ENCODE data around the gene PSMA8. TPM values are rescaled to one million over a fixed set of nuclear protein-coding genes. Genes with fewer than 3 reads are reported as not detected.
"Not testable (repeated sequence)": the region's sequence is repeated elsewhere in the genome, so short reads cannot be mapped to it uniquely, and the experiment has no call there.

PSMA8 gene
- total RNA-seq, 1 donor from 2014 or later, result not detected

DNA sequence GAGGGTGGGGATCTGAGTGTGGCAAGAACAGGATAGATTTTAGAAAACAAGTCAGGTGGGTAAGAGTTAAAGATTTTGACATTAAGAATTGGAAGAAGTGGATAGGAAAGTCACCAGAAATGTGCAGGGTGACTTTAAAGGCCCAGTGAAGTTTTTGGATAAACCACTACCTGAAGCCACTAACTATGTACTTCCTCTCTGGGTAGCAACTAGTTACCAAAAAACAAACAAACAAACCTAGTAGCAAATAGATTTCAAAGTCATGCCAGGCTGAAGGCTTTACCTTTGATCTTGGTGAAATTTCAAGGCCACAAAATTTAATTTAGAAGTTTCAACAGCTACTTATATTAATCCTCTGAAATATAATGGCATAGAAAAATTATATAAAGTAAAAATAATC, 42.5 kb downstream of the PSMA8 start:
- ATAC-seq, result no peak

DNA sequence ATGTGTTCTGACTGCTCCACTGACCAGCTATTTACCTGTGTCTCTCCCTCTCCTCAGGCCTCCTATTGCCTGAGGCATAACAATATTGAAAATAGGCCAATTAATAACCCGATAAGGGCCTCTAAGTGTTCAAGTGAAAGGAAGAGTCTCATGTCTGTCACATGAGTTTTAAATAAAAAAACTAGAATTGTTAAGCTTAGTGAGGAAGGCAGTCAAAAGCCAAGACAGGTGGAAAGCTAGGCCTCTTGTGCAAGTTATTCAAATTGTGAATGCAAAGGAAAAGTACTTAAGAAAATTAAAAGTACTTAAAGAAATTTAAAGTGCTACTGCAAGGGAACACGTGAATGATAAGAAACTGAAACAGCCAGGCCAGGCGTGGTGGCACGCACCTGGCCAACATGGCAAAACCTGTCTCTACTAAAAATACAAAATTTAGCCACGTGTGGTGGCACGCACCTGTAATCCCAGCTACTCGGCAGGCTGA, 47.7 kb downstream of the PSMA8 start:
- ATAC-seq, result no peak

DNA sequence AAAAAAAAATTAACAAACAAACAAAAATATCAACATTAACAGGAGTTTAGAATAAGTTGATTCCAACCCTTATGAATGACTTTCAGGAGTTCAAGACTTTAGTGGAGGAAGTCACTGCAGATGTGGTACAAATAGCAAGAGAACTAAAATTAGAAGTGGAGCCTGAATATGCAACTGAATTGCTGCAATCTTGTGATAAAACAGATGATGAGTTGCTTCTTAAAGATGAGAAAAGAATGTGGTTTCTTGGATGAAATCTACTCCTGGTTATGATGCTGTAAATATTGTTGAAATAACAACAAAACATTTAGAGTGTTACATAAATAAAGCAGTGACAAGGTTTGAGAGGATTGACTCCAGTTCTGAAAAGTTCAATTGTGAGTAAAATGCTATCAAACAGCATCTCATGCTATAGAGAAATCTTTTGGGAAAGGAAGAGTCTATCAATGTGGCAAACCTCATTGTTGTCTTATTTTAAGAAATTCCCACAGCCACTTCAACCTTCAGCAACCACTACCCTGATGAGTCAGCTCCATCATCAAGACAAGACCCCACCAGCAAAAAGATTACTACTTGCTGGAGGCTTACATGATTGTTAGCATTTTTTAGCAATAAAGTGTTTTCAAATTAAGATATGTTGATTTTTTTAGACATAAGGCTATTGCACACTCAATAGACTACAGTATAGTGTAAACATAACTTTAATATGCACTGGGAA, 49.9 kb downstream of the PSMA8 start:
- ATAC-seq, result no peak

DNA sequence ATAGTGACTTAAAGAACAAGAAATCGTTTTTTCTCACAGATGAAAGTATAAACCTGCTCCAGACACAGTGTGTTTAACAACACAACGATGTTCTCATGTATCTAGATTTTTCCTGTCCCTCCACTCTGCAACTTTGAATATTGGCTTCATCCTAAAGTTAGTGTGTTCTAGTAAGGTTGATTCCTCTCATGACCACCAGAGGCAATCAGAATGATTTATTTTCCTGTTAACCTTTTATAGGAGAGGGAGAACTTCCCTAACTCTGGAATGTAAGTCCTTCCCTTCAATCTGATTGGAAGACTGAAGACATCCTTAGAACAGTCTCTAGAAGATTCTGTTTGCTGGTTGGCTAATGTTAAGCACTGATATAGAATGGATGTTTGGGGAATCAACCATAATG, 51.6 kb downstream of the PSMA8 start:
- no peak for ATAC-seq

DNA sequence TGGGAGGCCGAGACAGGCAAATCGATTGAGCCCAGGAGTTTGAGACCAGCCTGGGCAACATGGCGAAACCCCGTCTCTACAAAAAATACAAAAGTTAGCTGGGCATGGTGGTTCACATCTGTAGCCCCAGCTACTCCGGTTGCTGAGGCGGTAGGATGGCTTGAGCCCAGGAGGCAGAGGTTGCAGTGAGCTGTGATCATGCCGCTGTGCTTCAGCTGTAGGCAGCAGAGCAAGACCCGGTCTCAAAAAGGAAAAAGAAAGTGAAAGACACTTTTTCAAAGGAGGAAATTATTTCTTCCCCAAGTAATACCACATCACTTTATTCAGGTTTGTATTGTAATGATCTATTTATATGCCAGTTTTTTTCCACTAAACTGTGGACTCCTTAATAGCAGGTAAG, 56.8 kb downstream of the PSMA8 start:
- peak; percentile 58 for ATAC-seq

DNA sequence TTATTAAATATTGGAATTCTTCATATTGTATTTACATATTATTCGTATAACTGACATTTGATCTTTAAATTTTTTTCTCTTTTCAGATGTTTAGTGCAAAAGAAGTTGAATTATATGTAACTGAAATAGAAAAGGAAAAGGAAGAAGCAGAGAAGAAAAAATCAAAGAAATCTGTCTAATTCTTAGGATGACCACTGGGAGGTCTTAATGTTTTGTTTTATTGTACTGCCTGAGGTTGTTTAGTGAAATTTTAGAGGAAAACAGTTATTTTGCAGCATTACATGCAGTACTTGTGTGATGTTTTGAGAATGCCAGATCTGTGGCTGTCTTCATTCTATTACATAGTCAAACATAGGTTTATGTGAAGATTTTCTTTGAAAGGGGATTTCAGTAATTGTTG, 58.6 kb downstream of the PSMA8 start:
- ATAC-seq, result no peak

DNA sequence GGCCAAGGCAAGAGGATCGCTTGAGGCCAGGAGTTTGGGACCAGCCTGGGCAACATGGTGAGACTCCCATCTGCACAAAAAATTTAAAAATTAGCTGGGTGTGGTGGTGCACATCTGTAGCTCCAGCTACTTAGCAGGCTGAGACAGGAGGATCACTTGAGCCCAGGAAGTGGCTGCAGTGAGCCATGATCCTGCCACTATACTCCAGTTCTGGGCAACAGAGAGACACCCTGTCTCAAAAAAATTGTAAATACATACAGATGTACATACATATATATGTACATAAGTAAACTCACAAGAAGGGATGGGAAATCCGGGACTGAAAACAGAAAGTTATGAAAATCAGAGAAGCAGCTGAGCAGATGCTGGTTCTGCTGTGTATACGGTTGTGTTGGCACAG, 62.9 kb downstream of the PSMA8 start:
- no peak for ATAC-seq

DNA sequence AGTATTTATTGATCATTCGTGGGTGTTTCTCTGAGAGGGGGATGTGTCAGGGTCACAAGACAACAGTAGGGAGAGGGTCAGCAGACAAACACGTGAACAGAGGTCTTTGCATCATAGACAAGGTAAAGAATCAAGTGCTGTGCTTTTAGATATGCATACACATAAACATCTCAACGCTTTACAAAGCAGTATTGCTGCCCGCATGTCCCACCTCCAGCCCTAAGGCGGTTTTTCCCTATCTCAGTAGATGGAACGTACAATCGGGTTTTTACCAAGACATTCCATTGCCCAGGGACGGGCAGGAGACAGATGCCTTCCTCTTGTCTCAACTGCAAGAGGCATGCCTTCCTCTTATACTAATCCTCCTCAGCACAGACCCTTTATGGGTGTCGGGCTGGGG, 68.3 kb downstream of the PSMA8 start:
- not testable (repeated sequence) for ATAC-seq

DNA sequence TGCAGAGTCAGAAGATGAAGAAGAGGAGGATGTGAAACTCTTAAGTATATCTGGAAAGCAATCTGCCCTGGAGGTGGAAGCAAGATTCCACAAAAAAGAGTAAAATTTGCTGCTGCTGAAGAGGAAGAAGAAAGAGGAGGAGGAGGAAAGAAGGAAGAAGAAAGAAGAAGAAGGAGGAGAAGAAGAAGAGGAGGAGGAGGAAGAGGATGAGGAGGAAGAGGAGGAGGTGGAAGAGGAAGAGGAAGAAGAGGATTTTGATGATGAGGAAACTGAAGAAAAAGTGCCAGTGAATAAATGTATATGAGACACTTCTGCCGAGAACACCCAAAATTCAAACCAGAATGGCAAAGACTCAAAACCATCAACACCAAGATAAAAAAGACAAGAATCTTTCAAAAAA, 71.6 kb downstream of the PSMA8 start:
- ATAC-seq, result no peak

DNA sequence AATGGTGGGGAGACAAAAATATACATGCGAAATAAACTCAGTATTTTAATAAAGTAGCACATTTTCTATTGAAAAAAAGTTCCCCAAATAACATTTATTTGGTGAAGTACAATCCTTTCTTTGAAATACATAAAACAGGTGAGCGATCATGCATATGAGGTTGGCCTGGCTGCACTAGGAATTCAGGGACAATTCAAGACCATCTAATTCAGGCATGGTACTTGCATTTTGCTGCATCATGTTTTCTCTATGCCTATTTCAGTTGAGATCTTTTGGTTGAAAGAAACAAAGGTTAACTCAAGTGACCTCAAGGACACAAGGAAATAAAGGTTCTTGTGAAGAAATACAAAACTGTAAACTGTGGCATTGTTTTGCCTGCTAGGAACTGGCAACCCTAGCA, 72.8 kb downstream of the PSMA8 start:
- no peak for ATAC-seq

DNA sequence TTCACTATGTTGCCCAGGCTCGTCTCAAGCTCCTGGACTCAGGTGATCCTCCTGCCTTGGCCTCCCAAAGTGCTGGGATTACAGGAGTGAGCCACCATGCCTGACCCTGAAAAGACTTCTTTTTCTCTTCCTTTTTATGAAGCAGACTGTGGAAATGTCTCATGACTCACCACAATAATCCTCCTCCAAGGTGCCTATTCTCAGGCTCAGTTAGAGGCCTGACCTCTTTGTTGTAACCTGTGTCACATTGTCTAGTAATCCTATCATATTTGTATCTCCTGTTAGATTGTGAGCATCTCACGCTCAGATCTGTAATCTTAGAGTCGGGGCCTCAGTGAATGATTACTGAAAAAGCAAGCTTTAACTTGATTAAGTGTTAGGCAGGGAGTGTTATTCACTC, 74.3 kb downstream of the PSMA8 start:
- ATAC-seq, result peak; percentile 72

DNA sequence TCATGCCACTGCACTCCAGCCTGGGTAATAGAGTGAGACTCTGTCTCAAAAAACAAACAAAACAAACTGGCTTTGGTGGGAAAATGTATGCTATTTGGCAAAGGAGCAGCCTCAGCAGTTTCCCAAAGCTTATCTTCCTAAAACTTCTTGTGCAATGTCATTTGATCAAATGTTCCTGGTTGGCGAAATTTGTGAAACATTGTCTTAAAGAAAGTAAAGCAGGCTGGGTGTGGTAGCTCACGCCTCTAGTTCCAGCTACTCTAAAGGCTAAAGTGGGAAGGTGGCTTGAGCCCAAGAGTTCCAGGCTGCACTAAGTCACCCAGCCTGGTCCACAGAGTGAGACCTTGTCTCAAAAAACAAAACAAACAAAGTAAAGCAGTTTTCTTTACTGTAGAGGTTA, 75.3 kb downstream of the PSMA8 start:
- ATAC-seq, result peak; percentile 29

DNA sequence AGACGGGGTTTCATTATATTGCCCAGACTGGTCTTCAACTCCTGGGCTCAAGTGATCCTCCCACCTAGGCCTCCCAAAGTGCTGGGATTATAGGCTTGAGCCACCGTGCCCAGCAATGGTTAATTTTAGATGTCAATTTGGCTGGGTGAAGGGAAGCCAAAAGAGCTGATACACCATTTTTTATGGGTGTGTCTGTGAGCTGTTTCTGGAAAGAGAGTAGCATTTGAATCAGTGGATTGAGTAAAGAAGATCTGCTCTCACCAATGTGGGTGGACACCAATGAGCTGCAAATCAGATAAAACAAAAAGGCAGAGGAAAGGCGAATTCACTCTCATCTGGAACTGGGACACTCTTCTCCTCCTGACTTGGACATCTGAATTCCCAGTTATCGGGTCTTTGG, 76.5 kb downstream of the PSMA8 start:
- no peak for ATAC-seq

DNA sequence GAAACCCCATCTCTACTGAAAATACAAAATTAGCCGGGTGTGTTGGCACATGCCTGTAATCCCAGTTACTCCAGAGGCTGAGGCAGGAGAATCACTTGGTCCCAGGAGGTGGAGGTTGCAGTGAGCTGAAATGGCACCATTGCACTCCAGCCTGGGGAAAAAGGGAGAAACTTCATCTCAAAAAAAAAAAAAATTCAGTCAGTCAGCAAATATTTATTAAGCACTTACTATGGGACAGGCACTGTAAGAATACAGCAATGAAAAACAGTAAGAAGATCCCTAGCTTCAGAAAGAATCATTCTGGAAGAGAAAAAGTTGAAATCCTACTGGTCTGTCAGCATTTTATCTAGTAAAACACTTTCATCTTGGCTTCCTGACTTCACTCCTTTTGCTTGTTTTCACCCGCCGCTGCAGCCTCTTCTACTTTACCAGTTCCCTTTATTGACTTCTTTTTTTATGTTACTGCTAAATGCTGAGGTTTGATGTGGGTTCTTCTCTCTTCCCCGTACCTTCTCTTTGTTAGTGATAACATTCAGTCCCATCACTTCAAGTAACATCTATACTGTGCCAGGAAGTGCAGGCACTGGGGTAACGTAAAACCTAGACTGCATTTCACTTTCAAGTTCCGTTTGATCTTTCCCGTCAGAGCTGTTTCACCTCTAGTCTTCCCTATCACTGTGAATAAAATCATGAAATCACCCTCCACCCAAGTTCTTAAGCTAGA, 81.7 kb downstream of the PSMA8 start:
- ATAC-seq, result peak; percentile 49

DNA sequence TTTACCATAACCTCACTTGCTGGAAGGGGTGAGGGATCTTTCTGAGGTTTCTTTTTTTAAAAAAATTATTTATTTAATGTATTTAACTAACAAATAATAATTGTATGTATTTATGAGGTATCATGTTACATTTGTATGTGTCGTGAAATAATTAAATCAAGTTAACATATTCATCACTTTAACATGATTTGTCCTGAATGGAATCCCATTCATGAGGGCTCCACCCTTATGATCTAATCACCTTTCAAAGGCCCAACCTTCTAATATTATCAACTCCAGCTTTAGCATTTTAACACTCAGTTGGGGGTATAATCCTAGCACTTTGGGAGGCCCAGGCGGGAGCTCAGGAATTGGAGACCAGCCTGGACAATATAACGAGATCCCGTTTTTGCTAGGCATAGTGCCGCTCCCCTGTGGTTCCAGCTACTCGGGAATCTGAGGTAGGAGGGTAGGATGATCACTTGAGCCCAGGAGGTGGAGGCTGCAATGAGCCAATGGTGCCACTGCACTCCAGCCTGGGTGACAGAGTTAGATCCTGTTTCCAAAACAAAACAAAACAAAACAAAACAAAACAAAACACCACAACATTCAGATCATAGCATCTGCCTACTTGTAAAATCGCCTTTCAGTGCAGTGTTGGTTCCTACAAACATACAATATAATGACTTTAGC, 91.5 kb downstream of the PSMA8 start:
- no peak for ATAC-seq

DNA sequence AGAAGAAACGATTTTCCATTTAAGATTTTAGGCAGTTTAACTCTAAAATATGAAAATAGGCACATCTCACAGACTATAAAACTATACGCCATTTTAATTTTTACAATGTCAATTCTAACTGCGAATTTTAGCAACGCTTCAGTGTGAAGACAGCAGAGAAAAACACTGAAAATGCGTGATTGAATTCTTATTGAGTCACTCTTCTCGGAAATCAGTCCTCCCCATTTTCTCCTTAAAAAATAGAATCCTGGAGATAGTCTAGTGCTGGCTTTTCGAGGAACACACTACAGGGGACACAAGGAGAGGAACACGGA, 92.2 kb downstream of the PSMA8 start:
- no peak for ATAC-seq

DNA sequence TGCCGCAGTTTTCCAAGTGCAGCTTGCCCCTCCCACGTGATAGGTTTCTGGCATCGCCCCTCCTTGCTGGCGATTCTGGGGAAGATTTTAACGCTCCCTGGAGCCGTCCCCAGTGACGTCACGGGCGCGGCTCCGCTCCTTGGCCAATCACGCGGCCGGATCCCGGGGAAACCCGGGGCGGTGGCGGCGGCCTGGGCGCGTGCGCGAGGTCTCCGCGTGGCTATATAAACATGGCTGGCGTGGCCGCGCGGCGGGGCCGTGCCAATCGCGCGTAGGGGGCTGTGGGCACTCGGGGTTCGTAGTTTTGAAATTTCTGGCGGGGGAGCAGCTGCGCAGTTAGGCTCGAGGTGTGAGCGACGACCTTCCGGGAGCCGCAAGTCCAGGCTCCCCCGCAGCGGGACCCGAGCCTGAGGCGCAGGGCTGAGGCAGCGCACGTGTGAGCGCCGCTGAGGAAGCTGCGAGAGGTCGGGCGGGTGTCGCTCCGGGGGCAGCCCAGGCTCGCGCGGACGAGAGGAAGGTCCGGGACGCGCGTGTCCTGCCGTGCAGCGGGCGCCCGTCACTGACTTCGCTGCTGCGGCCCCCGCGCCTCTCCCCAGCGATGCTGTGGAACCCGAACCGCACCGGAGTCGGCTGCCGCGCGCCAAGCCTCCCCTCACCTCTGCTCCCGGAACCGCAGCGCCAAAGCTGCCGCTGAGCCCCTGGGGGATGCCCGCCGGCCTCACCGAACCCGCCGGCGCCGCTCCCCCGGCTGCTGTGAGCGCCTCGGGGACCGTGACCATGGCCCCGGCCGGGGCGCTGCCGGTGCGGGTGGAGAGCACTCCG, 92.8 kb downstream of the PSMA8 start, which contains the start of gene TAF4B:
TAF4B (plus strand) TSS at position 217 of the 822 bp plus-strand sequence; CDS start at position 706, 489 bp downstream.
- peak; percentile 97 for ATAC-seq

DNA sequence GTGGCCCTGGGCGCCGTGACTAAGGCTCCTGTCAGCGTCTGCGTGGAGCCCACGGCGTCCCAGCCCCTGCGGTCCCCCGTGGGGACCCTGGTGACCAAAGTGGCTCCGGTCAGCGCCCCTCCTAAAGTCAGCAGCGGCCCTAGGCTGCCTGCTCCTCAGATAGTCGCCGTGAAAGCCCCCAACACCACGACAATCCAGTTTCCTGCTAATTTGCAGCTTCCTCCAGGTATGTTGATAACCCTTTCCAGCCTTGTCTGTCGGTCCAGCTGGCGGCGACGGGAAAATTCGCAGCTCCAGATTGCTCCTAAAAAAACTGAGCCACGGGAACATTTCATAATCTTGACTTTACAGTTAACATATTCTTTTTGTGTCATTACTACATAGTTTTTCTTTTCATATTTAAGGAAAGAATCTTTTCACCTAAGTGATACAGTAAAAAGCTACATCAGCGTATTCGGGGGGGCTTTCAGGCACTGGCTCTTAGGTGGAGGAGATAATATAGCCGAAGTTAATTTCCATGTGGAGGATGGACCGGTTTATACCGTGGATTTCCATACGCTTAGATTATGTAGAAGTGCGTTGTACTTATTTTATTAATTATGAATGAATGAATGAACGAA, 93.5 kb downstream of the PSMA8 start:
- ATAC-seq, result no peak

DNA sequence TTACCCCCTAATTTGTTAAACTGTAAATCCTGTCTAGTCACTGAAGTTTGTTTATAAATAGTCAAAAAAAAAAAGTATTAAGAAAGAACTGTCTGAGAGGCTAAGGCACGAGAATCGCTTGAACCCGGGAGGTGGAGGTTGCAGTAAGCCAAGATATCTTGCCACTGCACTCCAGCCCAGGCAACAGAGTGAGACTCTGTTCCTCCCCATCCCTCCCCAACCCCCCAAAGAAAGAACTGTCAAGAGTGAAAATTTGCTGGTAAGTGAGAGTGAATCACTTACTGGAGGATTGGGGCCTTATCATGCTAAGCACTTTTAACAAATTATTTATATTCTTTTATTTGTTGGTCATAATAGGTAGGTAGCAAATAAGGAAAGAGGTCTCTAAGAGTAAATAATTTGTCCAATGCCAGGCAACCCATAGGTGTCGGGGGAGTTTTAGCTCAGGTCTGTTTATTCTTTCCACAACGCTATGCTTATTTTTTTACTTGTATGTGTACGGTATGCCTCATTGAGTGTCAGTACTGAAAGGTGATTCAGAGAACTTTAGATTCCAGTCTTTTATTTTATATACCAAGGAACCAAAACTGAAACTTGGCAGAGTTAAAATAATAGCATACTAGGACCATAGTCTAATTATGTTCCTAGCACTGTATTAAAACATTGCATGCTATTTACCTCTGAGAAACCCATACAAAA, 95.0 kb downstream of the PSMA8 start:
- ATAC-seq, result no peak

DNA sequence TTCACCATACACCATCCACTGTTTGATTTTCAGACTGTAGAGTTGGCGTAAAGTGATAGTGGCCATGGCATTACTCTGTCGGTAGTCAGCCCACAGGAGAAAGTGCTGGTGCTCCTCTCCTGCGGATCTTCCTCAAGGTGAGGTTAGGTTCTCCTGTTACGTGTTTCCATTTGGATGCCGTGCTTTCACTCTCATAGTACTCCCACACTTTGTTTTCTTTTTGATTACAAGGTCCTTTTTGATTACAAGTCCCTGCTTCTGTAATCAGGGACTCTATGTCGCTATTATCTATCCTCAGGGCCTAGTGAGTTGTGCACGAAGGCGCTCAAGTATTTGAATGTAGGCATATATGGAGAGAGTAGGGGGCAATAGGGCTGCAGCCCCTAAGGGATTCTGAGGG, 96.8 kb downstream of the PSMA8 start:
- no peak for ATAC-seq

DNA sequence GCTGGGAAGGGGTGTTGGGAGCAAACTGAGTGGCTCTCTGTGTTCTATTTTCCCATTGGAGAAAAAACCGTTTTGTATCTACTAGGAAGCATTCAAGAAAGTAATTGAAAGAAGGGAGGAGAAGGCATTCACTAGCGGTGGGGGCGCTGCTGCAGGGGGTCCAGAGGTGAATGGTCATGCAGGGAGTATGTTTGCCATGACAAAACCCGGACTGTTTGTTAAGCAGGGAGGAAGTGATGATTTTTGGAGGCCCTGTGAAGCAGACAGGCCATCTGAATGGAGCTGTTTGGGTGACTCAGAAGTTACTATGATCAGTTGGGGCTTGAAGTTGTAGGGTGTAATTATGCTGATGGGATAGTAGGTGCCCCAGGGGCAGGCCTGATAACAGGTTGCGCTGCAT, 99.5 kb downstream of the PSMA8 start:
- ATAC-seq, result no peak

DNA sequence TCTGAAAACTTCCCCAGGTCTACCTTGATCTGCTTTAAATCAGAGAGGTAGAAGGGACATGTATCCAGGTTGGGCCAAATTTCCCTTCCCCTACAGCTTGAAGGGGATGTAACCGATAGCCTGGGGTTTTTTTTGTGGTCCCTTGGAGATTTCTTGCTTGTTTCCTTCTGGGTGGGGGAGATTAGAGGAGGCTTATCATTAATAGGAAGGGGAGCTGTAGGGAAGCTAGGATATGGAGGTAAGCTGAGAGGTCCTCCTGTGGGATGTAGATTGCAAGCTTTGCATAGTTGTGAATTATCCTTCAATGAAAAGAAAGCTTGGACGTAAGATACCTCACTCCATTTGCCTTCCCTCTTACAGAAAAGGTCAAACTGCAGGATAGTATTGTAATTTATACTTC, 103.7 kb downstream of the PSMA8 start:
- not testable (repeated sequence) for ATAC-seq
